Measurements from ENCODE around the gene GRK1.

GRK1 gene

GRCh38 chr13:113731192-113732175, 64.5 kb downstream of the GRK1 start:
- FAIRE-seq: no peak

GRCh38 chr13:113732176-113732960, 65.3 kb downstream of the GRK1 start:
- FAIRE-seq: no peak

- FAIRE-seq: no peak
Measured at GRCh38 chr13:113732961-113733950, 66.2 kb downstream of the GRK1 start.

GRCh38 chr13:113734099-113734825, 67.2 kb downstream of the GRK1 start:
- no peak for FAIRE-seq

- FAIRE-seq: no peak
Measured at GRCh38 chr13:113734826-113735125, 67.8 kb downstream of the GRK1 start.

GRCh38 chr13:113735194-113735593, 68.2 kb downstream of the GRK1 start:
- FAIRE-seq: no peak

GRCh38 chr13:113735750-113736149, 68.7 kb downstream of the GRK1 start:
- FAIRE-seq: no peak

GRCh38 chr13:113736258-113736731, 69.3 kb downstream of the GRK1 start:
- FAIRE-seq: no peak

GRCh38 chr13:113737803-113738202, 70.8 kb downstream of the GRK1 start:
- FAIRE-seq: no peak

- FAIRE-seq: no peak
Measured at GRCh38 chr13:113739527-113740285, 72.7 kb downstream of the GRK1 start.

GRCh38 chr13:113740286-113740556, 73.2 kb downstream of the GRK1 start:
- no peak for FAIRE-seq

- no peak for FAIRE-seq
Measured at GRCh38 chr13:113740661-113741060, 73.6 kb downstream of the GRK1 start.

- FAIRE-seq: no peak
Measured at GRCh38 chr13:113741191-113741668, 74.2 kb downstream of the GRK1 start.

- no peak for FAIRE-seq
Measured at GRCh38 chr13:113742000-113742441, 75.0 kb downstream of the GRK1 start.

- no peak for FAIRE-seq
Measured at GRCh38 chr13:113742445-113743120, 75.6 kb downstream of the GRK1 start.

GRCh38 chr13:113743366-113744195, 76.6 kb downstream of the GRK1 start:
- FAIRE-seq: no peak

GRCh38 chr13:113744197-113745000, 77.4 kb downstream of the GRK1 start:
- no peak for FAIRE-seq

GRCh38 chr13:113745059-113745458, 78.0 kb downstream of the GRK1 start:
- FAIRE-seq: no peak
